Left renal pelvis (tissue), 4 donors: Measurements from ENCODE around the gene WDFY2. TPM values are rescaled to one million over a fixed set of nuclear protein-coding genes. Genes with fewer than 3 reads are reported as not detected.

Source experiments
- DNase-seq, 4 donors: peaks; one replicate each; pipeline ENCODE4 v3.0.0-alpha.2; 2013; ENCODE audit warnings: low read depth in 4 of 4, low spot score in 3 of 4
- polyA plus RNA-seq, 4 donors: library from polyadenylated mRNA; unstranded; fragments of 120-200 nt; gene quantifications; one replicate each; pipeline ENCODE4 v1.2.1, GENCODE V29; 2013; ENCODE audit not compliant: insufficient read length in 4 of 4

The WDFY2 gene
- polyA plus RNA-seq, 4 donors = 12.2 to 18.1 (median 12.8) TPM

- no peak for DNase-seq
These were observed 145.7 kb downstream of the WDFY2 start for GRCh38 chr13:51729866-51730553.

- no peak for DNase-seq
These were observed 146.7 kb downstream of the WDFY2 start for GRCh38 chr13:51730927-51731326.

- peak in 1 of 4 donors; percentile 21 for DNase-seq
These were observed 147.5 kb downstream of the WDFY2 start for GRCh38 chr13:51731759-51732158.

- DNase-seq = no peak
These were observed 149.4 kb downstream of the WDFY2 start for GRCh38 chr13:51733374-51734298.

GRCh38 chr13:51734786-51735185 is 150.5 kb downstream of the WDFY2 start:
- DNase-seq = no peak

- DNase-seq = no peak
These were observed 153.3 kb downstream of the WDFY2 start for GRCh38 chr13:51737609-51738008.

GRCh38 chr13:51738226-51738905 is 154.1 kb downstream of the WDFY2 start:
- DNase-seq = no peak

GRCh38 chr13:51739027-51739764 is 154.9 kb downstream of the WDFY2 start:
- no peak for DNase-seq

GRCh38 chr13:51740698-51741097 is 156.4 kb downstream of the WDFY2 start:
- no peak for DNase-seq

GRCh38 chr13:51742031-51742430 is 157.8 kb downstream of the WDFY2 start:
- peak in 1 of 4 donors; percentile 28 for DNase-seq

- no peak for DNase-seq
These were observed 158.3 kb downstream of the WDFY2 start for GRCh38 chr13:51742611-51743010.

- DNase-seq = no peak
These were observed 161.0 kb downstream of the WDFY2 start for GRCh38 chr13:51745243-51745642.

GRCh38 chr13:51746802-51747201 is 162.5 kb downstream of the WDFY2 start:
- no peak for DNase-seq

- no peak for DNase-seq
These were observed 163.5 kb downstream of the WDFY2 start for GRCh38 chr13:51747438-51748434.

- DNase-seq = no peak
These were observed 172.4 kb downstream of the WDFY2 start for GRCh38 chr13:51756651-51757050.

- DNase-seq = no peak
These were observed 174.4 kb downstream of the WDFY2 start for GRCh38 chr13:51758691-51759090.

- DNase-seq = no peak
These were observed 175.0 kb downstream of the WDFY2 start for GRCh38 chr13:51759240-51759639.

GRCh38 chr13:51760592-51760991 is 176.3 kb downstream of the WDFY2 start:
- DNase-seq = no peak

GRCh38 chr13:51761643-51762350 is 177.5 kb downstream of the WDFY2 start:
- DNase-seq = no peak
